Colonic mucosa (tissue), 4 donors: ENCODE measurements around the gene ACIN1. TPM values are rescaled to one million over a fixed set of nuclear protein-coding genes. Genes with fewer than 3 reads are reported as not detected.

Source experiments
- DNase-seq: peaks from one replicate; pipeline ENCODE4 v3.0.0-alpha.2; 2020
- H3K27ac ChIP-seq: fragments of 200-600 bp; one replicate; pipeline ENCODE4 v1.8.0; 2021
- H3K27me3 ChIP-seq: fragments of 200-600 bp; one replicate; pipeline ENCODE4 v1.8.0; 2021
- H3K36me3 ChIP-seq: fragments of 200-600 bp; one replicate; pipeline ENCODE4 v1.8.0; 2021
- H3K4me1 ChIP-seq: fragments of 200-600 bp; one replicate; pipeline ENCODE4 v1.8.0; 2021; ENCODE audit warnings: mild to moderate bottlenecking
- H3K4me3 ChIP-seq: fragments of 200-600 bp; one replicate; pipeline ENCODE4 v1.8.0; 2021
- H3K9ac ChIP-seq, 2 donors: one replicate each; pipeline ENCODE4 v1.7.0; 2013; ENCODE audit warnings: control low read depth in 2 of 2, low read depth in 2 of 2, low read length in 2 of 2
- H3K9me3 ChIP-seq: fragments of 200-600 bp; one replicate; pipeline ENCODE4 v1.8.0; 2021
- intact Hi-C: fragments of 100-400 bp; cut with DNase I; formaldehyde crosslinking; loops from one replicate; pipeline ENCODE4 v1.14.1; 2022
- total RNA-seq, 2 donors: library from RNA; stranded (reverse); fragmentation: NEBNext Ultra II Directional in 1 of 2; extraction: Animal tissue kit (Norgen Biotek cat#: 25700) in 1 of 2; gene quantifications; one replicate each; pipeline ENCODE4 v1.2.1, GENCODE V29; 2021
- TF ChIP-seq, protein P1 (sequence below): fragments of 200-600 bp; IDR thresholded peaks from one replicate; pipeline ENCODE4 v1.8.0; 2022; ENCODE audit warnings: antibody characterized with exemption, mild to moderate bottlenecking
- donor health status: healthy.
- donor health status: DM: no; HTN: no; CAD: no.
- donor health status: DM: no; HTN: no; CAD: no.

Gene ACIN1
- total RNA-seq, 2 donors from 2014 or later = 99.4 to 154 TPM

DNA sequence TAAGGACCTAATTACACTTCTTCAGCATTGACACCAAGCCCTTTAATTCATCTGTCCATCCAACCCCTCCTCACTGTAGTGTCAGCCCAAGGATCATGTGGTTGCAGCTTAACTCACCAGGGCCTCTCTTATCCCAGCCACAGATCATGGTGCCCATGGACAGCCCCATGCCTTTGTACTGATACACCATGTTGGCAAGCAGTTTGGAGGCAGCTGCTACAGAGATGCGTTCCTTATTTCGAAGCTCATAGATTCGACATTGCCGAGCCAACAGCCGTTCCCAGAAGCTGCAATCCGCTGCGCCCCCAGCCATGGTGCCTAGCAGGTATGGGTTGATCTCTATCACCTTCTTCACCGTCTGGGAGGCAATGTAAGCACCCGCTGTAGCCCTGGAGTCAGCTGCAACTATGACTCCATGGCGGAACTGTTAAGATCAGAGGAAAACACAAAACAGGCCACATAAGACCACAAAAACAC is 61.6 kb downstream of the ACIN1 start:
- H3K27ac ChIP-seq = no peak overlapping the region
- no peaks in the 10 kb centered on the region for H3K9me3 ChIP-seq
- no peak overlapping the region for H3K4me3 ChIP-seq
- H3K9ac ChIP-seq = no peak overlapping the region
- no peak for DNase-seq
- TF ChIP-seq, protein P1, sequence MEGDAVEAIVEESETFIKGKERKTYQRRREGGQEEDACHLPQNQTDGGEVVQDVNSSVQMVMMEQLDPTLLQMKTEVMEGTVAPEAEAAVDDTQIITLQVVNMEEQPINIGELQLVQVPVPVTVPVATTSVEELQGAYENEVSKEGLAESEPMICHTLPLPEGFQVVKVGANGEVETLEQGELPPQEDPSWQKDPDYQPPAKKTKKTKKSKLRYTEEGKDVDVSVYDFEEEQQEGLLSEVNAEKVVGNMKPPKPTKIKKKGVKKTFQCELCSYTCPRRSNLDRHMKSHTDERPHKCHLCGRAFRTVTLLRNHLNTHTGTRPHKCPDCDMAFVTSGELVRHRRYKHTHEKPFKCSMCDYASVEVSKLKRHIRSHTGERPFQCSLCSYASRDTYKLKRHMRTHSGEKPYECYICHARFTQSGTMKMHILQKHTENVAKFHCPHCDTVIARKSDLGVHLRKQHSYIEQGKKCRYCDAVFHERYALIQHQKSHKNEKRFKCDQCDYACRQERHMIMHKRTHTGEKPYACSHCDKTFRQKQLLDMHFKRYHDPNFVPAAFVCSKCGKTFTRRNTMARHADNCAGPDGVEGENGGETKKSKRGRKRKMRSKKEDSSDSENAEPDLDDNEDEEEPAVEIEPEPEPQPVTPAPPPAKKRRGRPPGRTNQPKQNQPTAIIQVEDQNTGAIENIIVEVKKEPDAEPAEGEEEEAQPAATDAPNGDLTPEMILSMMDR = no peak
- peaks cover 13% of the 10 kb centered on the region for H3K36me3 ChIP-seq
- H3K4me1 ChIP-seq = peaks cover 9% of the 10 kb centered on the region
- no peaks in the 10 kb centered on the region for H3K27me3 ChIP-seq
- intact Hi-C loops = no loop called here

GRCh38 chr14:23030936-23031335 is 64.0 kb downstream of the ACIN1 start:
- H3K9ac ChIP-seq = no peak overlapping the region
- peaks cover 13% of the 10 kb centered on the region for H3K36me3 ChIP-seq
- H3K27me3 ChIP-seq = no peaks in the 10 kb centered on the region
- H3K4me3 ChIP-seq = no peak overlapping the region
- no peaks in the 10 kb centered on the region for H3K9me3 ChIP-seq
- peaks cover 9% of the 10 kb centered on the region for H3K4me1 ChIP-seq
- intact Hi-C loops = no loop called here
- TF ChIP-seq, protein P1 = no peak
- no peak for DNase-seq
- H3K27ac ChIP-seq = no peak overlapping the region

- Histone ChIP-seq H3K9ac (no peak overlapping the region), H3K36me3 (peaks cover 13% of the 10 kb centered on the region), H3K27ac (no peak overlapping the region), H3K9me3 (no peaks in the 10 kb centered on the region), H3K4me3 (no peak overlapping the region), H3K27me3 (no peaks in the 10 kb centered on the region), H3K4me1 (peaks cover 7% of the 10 kb centered on the region)
- intact Hi-C loops = no loop called here
- TF ChIP-seq, protein P1 = no peak
- DNase-seq = no peak
These were observed 66.1 kb downstream of the ACIN1 start for GRCh38 chr14:23028799-23029198.

- Histone ChIP-seq H3K36me3 (no peaks in the 10 kb centered on the region), H3K27me3 (no peaks in the 10 kb centered on the region), H3K9ac (no peak overlapping the region), H3K4me1 (no peaks in the 10 kb centered on the region), H3K9me3 (no peaks in the 10 kb centered on the region), H3K27ac (no peak overlapping the region), H3K4me3 (no peak overlapping the region)
- intact Hi-C loops = no loop called here
- DNase-seq = no peak
- TF ChIP-seq, protein P1 = no peak
These were observed 69.7 kb downstream of the ACIN1 start for GRCh38 chr14:23025151-23025814.

- no peak overlapping the region for H3K9ac ChIP-seq
- no peaks in the 10 kb centered on the region for H3K9me3 ChIP-seq
- intact Hi-C loops = no loop called here
- H3K36me3 ChIP-seq = no peaks in the 10 kb centered on the region
- no peak overlapping the region for H3K4me3 ChIP-seq
- no peaks in the 10 kb centered on the region for H3K27me3 ChIP-seq
- no peak for DNase-seq
- no peaks in the 10 kb centered on the region for H3K4me1 ChIP-seq
- H3K27ac ChIP-seq = no peak overlapping the region
- TF ChIP-seq, protein P1 = no peak
These were observed 70.3 kb downstream of the ACIN1 start for GRCh38 chr14:23024612-23025075.
